NCI-H2029 (cell line): ENCODE data around the gene NEK11.
"Not testable (repeated sequence)": the region's sequence is repeated elsewhere in the genome, so short reads cannot be mapped to it uniquely, and the experiment has no call there.

ENCODE experiments used
- DNase-seq: peaks from one replicate; lab custom pipeline; 2025; lab: John Stamatoyannopoulos, UW

The NEK11 gene

DNA sequence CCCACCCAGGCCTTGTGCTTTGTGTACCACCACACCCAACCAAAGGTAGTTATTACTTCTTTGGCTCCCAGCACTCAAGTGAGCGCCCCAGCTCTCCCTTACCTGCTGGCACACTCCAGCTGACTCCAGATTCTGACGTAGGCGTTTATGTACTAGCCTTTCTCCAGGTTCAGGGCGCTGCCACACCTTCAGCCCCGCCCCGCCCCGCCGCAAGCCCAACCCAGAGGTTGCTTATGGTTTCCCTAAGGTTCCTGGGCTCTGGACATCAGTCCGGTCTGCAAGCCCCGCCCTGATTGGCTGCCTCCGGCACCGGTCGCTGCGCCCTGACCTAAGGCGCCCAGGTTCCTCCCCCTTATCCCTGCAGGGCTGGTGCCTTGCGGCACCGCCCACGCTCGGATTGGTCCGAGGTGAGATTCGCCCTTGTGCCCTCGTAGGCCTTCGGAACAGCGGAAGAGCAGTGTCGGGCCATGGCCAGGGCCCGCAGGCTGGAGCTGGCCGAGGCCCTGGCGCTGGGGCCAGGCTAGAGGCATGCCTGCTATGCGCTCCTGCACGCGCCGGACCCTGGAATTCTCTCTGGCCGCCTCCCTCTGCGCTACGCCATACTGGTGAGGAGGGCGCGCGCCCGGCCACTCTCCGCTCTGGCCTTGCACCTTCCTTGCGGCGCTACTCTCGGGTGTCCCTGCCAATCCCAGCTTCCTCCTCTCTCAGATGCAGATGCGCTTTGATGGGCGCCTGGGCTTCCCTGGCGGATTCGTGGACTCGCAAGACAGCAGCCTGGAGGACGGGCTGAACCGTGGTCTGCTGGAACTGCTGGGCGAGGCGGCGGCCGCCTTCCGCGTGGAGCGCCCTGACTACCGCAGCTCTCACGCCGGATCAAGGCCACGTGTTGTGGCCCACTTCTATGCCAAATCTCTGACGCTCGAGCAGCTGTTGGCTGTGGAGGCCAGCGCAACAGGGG, 335.1 kb downstream of the NEK11 start:
- peak; percentile 55 for DNase-seq

DNA sequence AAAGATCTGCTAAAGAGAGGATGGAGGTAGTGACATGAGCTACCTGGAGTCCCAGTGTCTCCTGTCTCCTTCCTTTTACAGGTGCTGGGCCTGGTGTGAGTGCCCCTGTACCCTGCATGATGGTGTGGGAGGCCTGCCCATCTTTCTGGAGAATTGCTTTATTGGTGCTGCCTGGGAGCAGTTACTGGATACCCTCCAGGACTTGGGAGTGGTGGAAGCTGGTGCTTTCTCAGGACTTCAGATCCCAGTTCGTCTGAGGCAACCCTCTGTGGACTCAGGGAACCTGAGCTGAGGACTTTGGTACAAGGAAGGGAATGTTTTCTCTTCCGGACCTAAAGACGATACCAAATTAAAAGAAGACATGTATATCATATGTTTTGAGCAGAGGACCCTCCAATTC, 336.6 kb downstream of the NEK11 start:
- no peak for DNase-seq

- no peak for DNase-seq
Observed at GRCh38 chr3:131370935-131371687, 344.4 kb downstream of the NEK11 start.

GRCh38 chr3:131371688-131372066, 345.0 kb downstream of the NEK11 start:
- no peak for DNase-seq

- DNase-seq: no peak
Observed at GRCh38 chr3:131374741-131375140, 348.1 kb downstream of the NEK11 start.

DNA sequence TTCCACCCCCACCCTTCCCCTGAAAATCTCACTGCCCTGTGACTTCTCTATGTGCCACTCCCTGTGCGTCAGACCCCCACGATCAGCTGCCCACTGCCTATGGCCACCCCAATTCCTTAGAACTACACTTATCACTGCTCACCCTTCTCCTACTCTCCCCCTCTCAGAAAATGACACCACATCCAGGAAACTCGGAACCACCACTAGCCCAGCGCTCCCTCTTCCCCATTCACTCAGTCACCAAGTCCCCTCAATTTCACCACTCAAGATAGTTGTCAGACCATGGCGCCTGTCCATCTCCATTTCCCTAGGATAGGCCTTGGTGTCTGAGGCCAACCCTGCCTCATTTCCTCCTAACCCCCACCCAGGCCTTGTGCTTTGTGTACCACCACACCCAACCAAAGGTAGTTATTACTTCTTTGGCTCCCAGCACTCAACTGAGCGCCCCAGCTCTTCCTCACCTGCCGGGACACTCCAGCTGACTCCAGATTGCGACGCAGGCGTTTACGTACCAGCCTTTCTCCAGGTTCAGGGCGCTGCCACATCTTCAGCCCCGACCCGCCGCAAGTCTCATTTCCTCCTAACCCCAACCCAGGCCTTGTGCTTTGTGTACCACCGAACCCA, 354.3 kb downstream of the NEK11 start:
- DNase-seq: not testable (repeated sequence)

- DNase-seq: peak; percentile 90
Observed at GRCh38 chr3:131381445-131382291, 355.0 kb downstream of the NEK11 start, which contains the start of gene NUDT16. TSS of gene NUDT16 (plus strand) at chr3:131381774. CDS start at chr3:131381805, 31 bp downstream.

DNA sequence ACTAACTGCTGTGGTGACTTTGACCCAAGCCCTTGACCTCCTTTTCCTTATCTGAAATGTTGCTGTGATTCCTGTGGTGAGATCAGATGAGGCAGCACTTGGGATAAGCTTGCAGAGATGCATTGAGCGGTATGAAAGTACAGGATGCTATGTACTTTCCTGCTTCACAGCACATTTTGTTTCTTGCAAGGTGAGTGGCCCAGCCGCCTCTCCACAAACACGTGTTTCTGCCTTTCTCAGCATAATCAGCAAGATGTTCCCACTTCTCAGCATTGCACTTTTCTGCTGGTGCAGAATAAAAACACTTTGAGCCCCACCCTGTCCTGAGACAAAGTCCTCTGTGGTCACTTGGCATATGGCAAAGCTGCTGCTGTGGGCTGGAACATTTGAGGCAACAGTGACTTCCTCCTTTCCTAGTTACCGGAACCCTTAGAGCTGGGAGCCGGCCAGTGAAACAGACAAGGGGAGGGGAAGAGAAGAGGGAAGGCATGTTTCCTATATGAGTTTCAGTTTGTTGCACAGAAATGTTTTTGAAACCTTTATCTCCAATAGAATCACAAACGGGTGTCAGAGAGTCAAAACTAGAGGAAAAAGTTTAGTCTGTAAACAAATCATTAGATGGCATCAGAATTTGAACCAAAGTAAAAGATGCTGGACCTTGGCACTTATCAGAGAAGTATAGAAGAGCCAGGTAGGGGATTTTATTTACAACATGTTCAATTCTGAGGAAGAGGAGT, 359.9 kb downstream of the NEK11 start:
- DNase-seq: no peak

DNA sequence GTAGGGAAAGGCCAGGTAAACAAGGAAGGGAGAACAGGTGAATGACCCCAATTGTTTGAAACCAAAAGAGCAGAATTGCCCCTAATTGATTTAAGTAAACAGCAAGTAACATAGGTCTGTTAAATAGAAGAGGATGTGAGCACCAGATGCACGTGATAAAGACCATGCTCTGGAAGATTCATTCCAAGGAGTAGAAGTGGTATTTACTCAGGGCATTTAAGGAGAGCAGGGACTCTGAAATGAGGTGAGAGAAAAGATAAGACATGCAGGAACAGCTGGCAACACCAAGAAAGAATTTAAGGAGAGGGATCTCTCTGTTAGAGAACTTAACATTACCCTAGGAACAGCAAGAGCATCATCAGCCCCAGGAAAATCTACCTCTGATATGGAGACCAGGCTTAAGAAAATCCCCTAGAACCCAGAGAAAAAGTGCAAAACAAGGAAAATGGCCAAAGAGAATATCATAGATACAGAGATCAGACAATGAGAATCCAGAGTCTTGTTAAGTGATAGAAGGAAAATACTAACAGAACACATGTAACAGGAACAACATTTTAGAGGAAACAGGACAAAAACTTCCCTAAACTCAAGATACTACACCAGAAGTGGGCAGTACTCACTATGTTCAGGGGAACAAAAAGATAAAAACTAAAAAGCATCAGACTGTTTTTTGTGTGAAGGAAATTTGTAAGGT, 361.3 kb downstream of the NEK11 start:
- no peak for DNase-seq

GRCh38 chr3:131388490-131388799, 361.8 kb downstream of the NEK11 start:
- DNase-seq: no peak

DNA sequence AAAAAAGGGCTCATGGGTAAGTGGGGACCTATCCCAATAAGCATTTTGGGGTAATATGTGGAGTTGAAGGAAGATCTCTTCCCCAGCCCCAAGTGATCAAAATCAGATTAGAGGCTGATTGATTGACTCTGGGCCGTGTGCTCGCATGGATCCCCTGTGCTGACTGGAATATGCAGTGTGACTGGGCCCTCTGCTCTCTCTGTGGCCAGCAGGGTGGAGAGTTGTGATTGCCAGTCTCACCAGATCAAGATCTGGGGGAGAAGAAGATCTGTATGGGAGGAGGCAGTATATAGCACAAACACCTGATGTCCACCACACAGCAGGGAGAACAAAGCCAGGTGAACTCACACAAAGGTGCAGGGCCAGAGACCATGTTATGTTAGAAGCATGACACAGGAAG, 363.7 kb downstream of the NEK11 start:
- DNase-seq: no peak

- DNase-seq: no peak
Observed at GRCh38 chr3:131393051-131393450, 366.4 kb downstream of the NEK11 start.

GRCh38 chr3:131393868-131394267, 367.2 kb downstream of the NEK11 start:
- no peak for DNase-seq

DNA sequence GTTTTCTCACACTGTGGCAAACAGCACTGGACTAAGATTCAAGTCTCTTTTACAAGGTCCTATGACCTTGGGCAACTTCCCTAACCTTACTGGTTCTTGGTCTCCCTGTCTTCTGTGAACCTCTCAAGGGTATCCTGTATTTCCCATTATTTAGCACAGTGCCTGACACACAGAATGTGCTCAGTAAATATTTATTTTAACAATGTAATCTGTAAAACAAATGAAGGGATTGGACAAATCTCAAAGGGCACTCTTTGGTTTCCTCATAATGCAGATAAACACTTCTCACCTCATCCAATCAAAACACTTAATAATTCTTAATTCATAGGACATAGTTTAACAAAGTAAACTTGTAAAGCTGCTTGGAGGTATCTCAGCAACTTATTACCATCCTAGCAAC, 367.7 kb downstream of the NEK11 start:
- DNase-seq: no peak

DNA sequence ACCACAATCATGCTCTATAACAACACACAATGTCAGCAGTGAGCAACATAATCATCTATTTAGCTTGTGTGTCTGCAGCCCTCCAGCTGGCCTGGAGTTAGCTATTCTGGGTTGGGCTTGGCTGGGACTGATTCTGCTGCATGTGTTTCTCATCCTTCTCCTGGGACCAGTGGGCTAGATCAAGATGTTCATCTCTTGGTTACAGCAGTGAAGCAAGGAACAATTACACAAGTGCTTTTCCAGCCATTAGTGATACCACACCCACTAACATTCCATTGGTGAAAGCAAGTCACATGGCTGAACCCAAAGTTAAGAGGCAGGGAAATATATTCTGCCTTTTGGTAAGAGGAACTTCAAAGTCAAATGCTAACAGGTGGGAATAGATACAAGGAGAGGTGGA, 369.5 kb downstream of the NEK11 start:
- DNase-seq: no peak

DNA sequence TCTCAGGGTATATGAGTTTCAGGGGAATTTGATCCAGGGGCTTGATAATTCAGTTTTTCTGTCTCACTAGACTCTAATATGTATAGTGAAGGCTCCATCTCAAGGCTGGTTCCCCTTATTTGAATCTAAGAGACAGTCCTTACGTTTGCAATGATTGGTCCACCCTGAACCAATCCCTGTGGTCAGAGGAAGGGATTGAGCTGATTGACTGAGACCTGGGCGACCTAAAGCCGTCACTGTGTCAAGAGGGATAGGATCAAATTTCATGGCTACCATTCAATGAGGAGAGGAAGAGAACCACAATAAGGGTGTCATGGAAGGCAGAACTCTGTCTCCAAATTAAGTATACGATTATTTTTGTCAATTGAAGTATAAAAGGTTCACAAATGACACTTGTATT, 371.2 kb downstream of the NEK11 start:
- no peak for DNase-seq
